Spleen (tissue), 11 donors: ENCODE measurements around the gene CIT. TPM values are rescaled to one million over a fixed set of nuclear protein-coding genes. Genes with fewer than 3 reads are reported as not detected.

Experiments used
- DNase-seq: peaks from one replicate; pipeline ENCODE4 v3.0.0-alpha.2; 2020
- H3K27ac ChIP-seq, 8 donors: fragments of 200-600 bp; sonication (generic) in 7 of 8; 1 replicate in 4 of 8; 2 replicates in 4 of 8; pipeline versions ENCODE4 v1.5.0 to v1.8.0; 2016 to 2021; ENCODE audit warnings: inconsistent platforms in 4 of 8, mild to moderate bottlenecking in 4 of 8, moderate library complexity in 1 of 8
- H3K27me3 ChIP-seq, 7 donors: fragments of 200-600 bp; sonication (generic) in 6 of 7; replicated peaks in 1 of 7; 1 replicate in 4 of 7; 2 replicates in 3 of 7; pipeline versions ENCODE4 v1.5.0 to v1.8.0; 2016 to 2021; ENCODE audit warnings: inconsistent platforms in 3 of 7, mild to moderate bottlenecking in 1 of 7
- H3K36me3 ChIP-seq, 6 donors: fragments of 200-600 bp; sonication (generic) in 5 of 6; 1 replicate in 4 of 6; 2 replicates in 2 of 6; pipeline versions ENCODE4 v1.5.0 to v1.8.0; 2016 to 2021; ENCODE audit warnings: inconsistent platforms in 2 of 6
- H3K4me1 ChIP-seq, 6 donors: fragments of 200-600 bp; sonication (generic) in 5 of 6; 1 replicate in 3 of 6; 2 replicates in 3 of 6; pipeline versions ENCODE4 v1.5.0 to v1.8.0; 2016 to 2021; ENCODE audit warnings: inconsistent platforms in 3 of 6
- H3K4me3 ChIP-seq, 8 donors: fragments of 200-600 bp; sonication (generic) in 7 of 8; 1 replicate in 4 of 8; 2 replicates in 4 of 8; pipeline versions ENCODE4 v1.5.0 to v1.8.0; 2016 to 2021; ENCODE audit warnings: inconsistent platforms in 4 of 8, mild to moderate bottlenecking in 4 of 8, moderate library complexity in 2 of 8
- H3K9me3 ChIP-seq, 8 donors: fragments of 200-600 bp; sonication (generic) in 7 of 8; 1 replicate in 4 of 8; 2 replicates in 4 of 8; pipeline versions ENCODE4 v1.5.0 to v1.8.0; 2016 to 2021; ENCODE audit warnings: inconsistent platforms in 4 of 8
- POLR2A ChIP-seq, 3 donors: fragments of 450-650 bp; IDR thresholded peaks; one replicate each; pipeline ENCODE4 v1.5.1; 2017; ENCODE audit warnings: antibody characterized with exemption in 3 of 3, mild to moderate bottlenecking in 1 of 3
- POLR2AphosphoS5 ChIP-seq, 3 donors: sonication (generic); formaldehyde crosslinking; IDR thresholded peaks; one replicate each; pipeline ENCODE4 v1.5.1; 2017; ENCODE audit warnings: antibody characterized with exemption in 3 of 3
- WGBS, 5 donors: extraction: QIAGEN DNeasy Blood & Tissue Kit in 3 of 5; methylation state at CpG; one replicate each; pipeline versions ENCODE4 v1.1.5 to v1.1.7; 2013 to 2018; 5-methylcytosine and 5-hydroxymethylcytosine counted together
- intact Hi-C: fragments of 100-400 bp; cut with DNase I; formaldehyde crosslinking; loops from one replicate; pipeline ENCODE4 v1.15.0; 2023; ENCODE audit warnings: low total_unique reads
- polyA plus RNA-seq, 3 donors: library from polyadenylated mRNA; stranded (reverse); fragments of 200-250 nt; gene quantifications; one replicate each; pipeline ENCODE4 v1.2.1, GENCODE V29; 2013
- total RNA-seq, 7 donors: library from RNA; depleted of rRNA in 3 of 7; stranded (reverse); fragments of >200 nt in 3 of 7; fragmentation: NEBNext Ultra II Directional in 4 of 7; extraction: Animal tissue kit (Norgen Biotek cat#: 25700) in 4 of 7; gene quantifications; one replicate each; pipeline versions ENCODE4 v1.1.0 to v1.2.1, GENCODE V29; 2016 to 2021
- TF ChIP-seq, protein P1 (sequence below), 11 experiments: fragments of 200-600 bp in 7 of 11; fragments of 450-650 bp in 4 of 11; sonication (generic) in 4 of 11; IDR thresholded peaks in 8 of 11; conservative IDR thresholded peaks in 3 of 11; 1 replicate in 7 of 11; 2 replicates in 4 of 11; pipeline versions ENCODE4 v1.4.0 to v1.8.0; 2016 to 2021; ENCODE audit warnings: antibody characterized with exemption in 11 of 11, inconsistent platforms in 4 of 11, mild to moderate bottlenecking in 1 of 11
- donor health status: healthy with polysubstance abuse.
- donor health status: DM: no; HTN: no; CAD: no; lungs with moderate emphysema.
- donor health status: DM: no; HTN: no; CAD: no.
- donor health status: Bipolar disorder and iron deficiency.
- donor health status: healthy.
- donor health status: DM: no; HTN: no; CAD: no.
- donor health status: DM: yes; HTN: yes; CAD: no.

CIT gene
- total and polyA plus RNA-seq, 10 donors: 1.9 to 54.3 (median 24.5) TPM

DNA sequence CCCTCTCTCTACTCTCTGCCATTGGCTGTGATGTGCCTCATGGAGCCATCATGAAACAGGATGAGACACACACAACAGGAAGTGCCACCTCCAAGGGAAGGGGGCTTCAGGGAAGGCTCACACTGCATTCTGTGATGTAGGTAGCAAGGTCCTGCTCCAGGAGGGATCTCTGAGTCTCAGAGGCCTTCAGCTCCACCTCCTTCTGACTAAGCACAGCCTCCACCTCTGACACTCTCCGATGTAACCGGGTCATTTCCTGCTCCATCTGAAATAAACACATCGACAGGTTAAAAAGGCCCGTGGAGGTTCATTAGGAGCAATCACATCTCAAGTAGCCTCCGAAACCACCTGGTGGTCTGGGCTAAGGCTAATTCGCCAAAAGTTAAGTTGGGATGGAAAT, 93.3 kb downstream of the CIT start:
- H3K4me3 ChIP-seq: no peak overlapping the region
- no peaks in the 10 kb centered on the region for H3K27me3 ChIP-seq
- 90 to 95% (median 93%) methylated on average over 6 of the region's 6 CpGs for WGBS, 5 donors
- peaks cover 0 to 35% (median 0%) of the 10 kb centered on the region in 6 donors for H3K36me3 ChIP-seq
- peaks cover 0 to 4% (median 0%) of the 10 kb centered on the region in 6 donors for H3K4me1 ChIP-seq
- DNase-seq: no peak
- peaks cover 0 to 9% (median 6%) of the 10 kb centered on the region in 8 donors for H3K9me3 ChIP-seq
- intact Hi-C loops: loop anchor here (5.0 kb wide), 1 partner anchor 121 kb away; no protein-coding TSS in a partner anchor
- TF ChIP-seq POLR2AphosphoS5 (IDR thresholded peaks at IDR 0.05) (no peak), POLR2A (IDR thresholded peaks at IDR 0.05) (no peak)
- TF ChIP-seq, protein P1, sequence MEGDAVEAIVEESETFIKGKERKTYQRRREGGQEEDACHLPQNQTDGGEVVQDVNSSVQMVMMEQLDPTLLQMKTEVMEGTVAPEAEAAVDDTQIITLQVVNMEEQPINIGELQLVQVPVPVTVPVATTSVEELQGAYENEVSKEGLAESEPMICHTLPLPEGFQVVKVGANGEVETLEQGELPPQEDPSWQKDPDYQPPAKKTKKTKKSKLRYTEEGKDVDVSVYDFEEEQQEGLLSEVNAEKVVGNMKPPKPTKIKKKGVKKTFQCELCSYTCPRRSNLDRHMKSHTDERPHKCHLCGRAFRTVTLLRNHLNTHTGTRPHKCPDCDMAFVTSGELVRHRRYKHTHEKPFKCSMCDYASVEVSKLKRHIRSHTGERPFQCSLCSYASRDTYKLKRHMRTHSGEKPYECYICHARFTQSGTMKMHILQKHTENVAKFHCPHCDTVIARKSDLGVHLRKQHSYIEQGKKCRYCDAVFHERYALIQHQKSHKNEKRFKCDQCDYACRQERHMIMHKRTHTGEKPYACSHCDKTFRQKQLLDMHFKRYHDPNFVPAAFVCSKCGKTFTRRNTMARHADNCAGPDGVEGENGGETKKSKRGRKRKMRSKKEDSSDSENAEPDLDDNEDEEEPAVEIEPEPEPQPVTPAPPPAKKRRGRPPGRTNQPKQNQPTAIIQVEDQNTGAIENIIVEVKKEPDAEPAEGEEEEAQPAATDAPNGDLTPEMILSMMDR (IDR thresholded peaks at IDR 0.05 in 8 of 11, conservative IDR thresholded peaks at IDR 0.05 in 3 of 11): no peak
- no peak overlapping the region for H3K27ac ChIP-seq

DNA sequence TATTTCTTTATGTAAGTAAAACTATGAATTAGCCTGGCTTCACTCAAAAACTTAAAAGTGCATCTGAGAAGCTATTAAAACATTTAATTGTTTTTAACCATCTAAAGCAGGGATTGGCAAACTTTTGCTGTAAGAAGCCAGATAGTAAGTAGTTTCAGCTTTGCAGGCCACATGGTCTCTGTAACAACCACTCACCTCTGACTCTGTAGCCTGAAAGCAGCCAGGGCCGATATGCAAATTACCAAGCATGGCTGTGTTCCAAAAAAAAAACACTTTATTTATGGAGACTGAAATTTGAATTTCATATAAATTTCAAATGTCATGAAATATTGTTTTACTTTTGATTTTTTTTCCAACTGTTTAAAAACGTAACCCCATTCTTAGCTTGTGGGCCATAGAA, 95.3 kb downstream of the CIT start:
- WGBS, 5 donors: 78 to 92% (median 91%) methylated on average over 2 of the region's 2 CpGs
- H3K27ac ChIP-seq: no peak overlapping the region
- no peak for TF ChIP-seq POLR2A (IDR thresholded peaks at IDR 0.05)
- TF ChIP-seq, protein P1 (IDR thresholded peaks at IDR 0.05 in 8 of 11, conservative IDR thresholded peaks at IDR 0.05 in 3 of 11): no peak
- TF ChIP-seq POLR2AphosphoS5 (IDR thresholded peaks at IDR 0.05): no peak
- no peak overlapping the region for H3K4me3 ChIP-seq
- no peak for DNase-seq
- H3K27me3 ChIP-seq: no peaks in the 10 kb centered on the region
- H3K36me3 ChIP-seq: peaks cover 0 to 42% (median 0%) of the 10 kb centered on the region in 6 donors
- intact Hi-C loops: loop anchor here (5.0 kb wide), 1 partner anchor 120 kb away; no protein-coding TSS in a partner anchor
- H3K4me1 ChIP-seq: peaks cover 0 to 4% (median 0%) of the 10 kb centered on the region in 6 donors
- peaks cover 0 to 9% (median 6%) of the 10 kb centered on the region in 8 donors for H3K9me3 ChIP-seq

DNA sequence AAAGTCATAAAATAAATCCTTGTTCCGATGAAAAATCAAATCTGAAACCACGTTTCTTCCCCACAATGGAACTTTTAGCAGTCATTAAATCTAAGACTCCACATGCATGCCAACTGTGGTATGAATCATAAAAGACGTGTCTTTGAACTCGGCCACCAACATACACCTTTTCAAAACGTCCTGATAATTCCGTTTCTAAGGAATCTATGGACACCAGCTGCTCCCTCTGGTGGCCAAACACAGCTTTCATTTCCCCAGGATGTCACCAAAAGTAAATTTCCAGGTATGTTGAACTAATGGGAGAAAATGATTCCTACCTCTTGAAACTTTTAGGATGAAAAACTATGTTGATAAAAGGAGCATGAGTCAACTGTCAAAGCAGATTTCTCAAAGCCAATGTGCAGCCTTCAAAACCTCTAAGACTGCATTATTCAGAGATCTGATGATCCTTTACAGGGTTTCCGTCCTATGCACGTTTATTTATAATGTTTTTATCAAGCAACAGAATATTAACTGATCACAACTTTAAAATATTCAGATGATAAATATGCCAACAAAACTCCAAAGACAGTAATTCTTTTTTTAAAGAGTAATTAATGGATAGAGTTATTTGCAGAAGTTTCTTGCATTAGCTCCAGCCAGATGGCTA, 96.2 kb downstream of the CIT start:
- Histone ChIP-seq H3K27me3 (no peaks in the 10 kb centered on the region), H3K9me3 (peaks cover 0 to 9% (median 6%) of the 10 kb centered on the region in 8 donors), H3K4me1 (peaks cover 0 to 4% (median 0%) of the 10 kb centered on the region in 6 donors), H3K36me3 (peaks cover 0 to 50% (median 0%) of the 10 kb centered on the region in 6 donors), H3K27ac (no peak overlapping the region), H3K4me3 (no peak overlapping the region)
- intact Hi-C loops: loop anchor here (5.0 kb wide), 1 partner anchor 119 kb away; no protein-coding TSS in a partner anchor
- no peak for DNase-seq
- TF ChIP-seq, protein P1 (IDR thresholded peaks at IDR 0.05 in 8 of 11, conservative IDR thresholded peaks at IDR 0.05 in 3 of 11): peak; percentile 21 to 72 (median 56)
- TF ChIP-seq POLR2A (IDR thresholded peaks at IDR 0.05): no peak
- 55 to 72% (median 63%) methylated on average over 8 of the region's 8 CpGs for WGBS, 5 donors

DNA sequence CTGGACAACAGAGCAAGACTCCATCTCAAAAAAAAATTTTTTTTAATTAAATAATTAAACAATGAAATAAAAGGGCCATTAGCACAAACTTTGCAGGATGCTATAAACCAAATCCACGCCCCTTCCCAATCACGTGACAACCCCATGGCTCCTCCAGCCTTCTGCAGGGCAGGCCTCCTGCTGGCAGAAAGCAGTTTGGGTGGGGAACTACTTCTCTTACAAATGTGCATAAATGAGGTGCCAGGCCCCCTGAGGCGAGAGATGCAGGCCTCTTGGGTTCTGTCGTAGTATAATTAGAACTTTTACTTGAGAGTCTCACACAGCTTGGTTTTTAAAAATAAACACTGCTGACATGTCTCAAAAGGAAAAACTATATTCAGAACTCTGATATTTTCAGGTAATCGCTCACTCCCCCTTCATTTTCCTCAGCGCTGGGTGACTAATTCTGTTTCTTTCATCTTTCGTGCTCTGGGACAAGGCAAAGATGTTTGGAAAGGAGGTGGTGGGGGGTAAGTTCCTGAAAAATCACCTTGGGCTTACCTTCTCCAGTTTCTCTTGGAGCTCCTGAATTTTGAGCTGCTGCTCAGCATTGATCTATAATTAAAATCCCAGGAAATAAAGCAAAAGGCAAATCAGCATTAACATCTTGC, 101.7 kb downstream of the CIT start:
- no peak for DNase-seq
- H3K9me3 ChIP-seq: no peaks in the 10 kb centered on the region
- 92 to 96% (median 94%) methylated on average over 7 of the region's 7 CpGs for WGBS, 5 donors
- no peaks in the 10 kb centered on the region for H3K27me3 ChIP-seq
- TF ChIP-seq, protein P1 (IDR thresholded peaks at IDR 0.05 in 8 of 11, conservative IDR thresholded peaks at IDR 0.05 in 3 of 11): no peak
- TF ChIP-seq POLR2A (IDR thresholded peaks at IDR 0.05): no peak
- TF ChIP-seq POLR2AphosphoS5 (IDR thresholded peaks at IDR 0.05): no peak
- intact Hi-C loops: no loop called here
- H3K4me1 ChIP-seq: peaks cover 0 to under 1% (median 0%) of the 10 kb centered on the region in 6 donors
- peaks cover 0 to 53% (median 0%) of the 10 kb centered on the region in 6 donors for H3K36me3 ChIP-seq
- H3K4me3 ChIP-seq: no peak overlapping the region
- no peak overlapping the region for H3K27ac ChIP-seq
